Measurements from ENCODE around the gene PGLYRP2. TPM values are rescaled to one million over a fixed set of nuclear protein-coding genes. Genes with fewer than 3 reads are reported as not detected.

Gene PGLYRP2
- total RNA-seq, 1 donor from 2014 or later: not detected

DNA sequence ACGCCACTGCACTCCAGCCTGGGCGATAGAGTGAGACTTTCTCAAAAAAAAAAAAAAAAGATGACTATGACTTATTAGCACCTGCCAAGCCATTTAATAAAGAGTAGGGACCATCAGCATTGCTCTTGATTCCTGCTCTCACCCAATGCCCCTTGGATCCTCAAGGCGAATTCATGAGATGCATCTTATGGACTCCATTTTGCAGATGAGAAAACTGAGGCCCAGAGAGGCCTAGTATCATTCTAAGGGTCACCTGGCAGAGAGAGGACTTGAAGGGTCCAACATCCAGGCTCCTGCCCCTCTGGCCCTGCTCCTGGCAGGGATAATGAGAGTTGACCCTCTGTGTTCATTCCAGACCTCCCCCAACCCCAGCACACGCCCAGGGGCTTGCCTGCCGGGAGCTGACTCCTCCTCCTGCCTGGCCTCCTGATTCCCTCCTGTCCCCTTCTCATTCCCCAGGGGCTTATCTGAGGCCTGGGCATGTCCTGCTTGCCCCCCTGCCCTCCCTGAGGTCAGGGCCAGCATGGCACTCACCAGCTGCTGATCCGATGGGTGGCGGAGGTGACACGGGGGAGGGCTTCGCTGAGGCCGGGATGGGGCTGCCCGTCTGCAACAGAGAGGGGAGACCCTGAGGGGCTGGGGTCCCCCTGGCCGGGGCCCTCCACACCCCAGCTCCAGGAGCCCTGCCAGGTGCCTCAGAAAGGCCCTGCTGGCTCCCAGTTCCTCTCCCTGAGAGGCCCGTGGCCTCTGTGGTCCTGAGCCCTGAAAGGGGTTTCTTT, 37.0 kb downstream of the PGLYRP2 start:
- no peak overlapping the region for H3K4me3 Mint-ChIP-seq
- peaks cover 2% of the 10 kb centered on the region for H3K36me3 Mint-ChIP-seq
- H3K27me3 Mint-ChIP-seq (ENCODE audit: low read depth): no peaks in the 10 kb centered on the region
- no peaks in the 10 kb centered on the region for H3K9me3 Mint-ChIP-seq
- no peak overlapping the region for H3K27ac Mint-ChIP-seq
- TF ChIP-seq, protein P1, sequence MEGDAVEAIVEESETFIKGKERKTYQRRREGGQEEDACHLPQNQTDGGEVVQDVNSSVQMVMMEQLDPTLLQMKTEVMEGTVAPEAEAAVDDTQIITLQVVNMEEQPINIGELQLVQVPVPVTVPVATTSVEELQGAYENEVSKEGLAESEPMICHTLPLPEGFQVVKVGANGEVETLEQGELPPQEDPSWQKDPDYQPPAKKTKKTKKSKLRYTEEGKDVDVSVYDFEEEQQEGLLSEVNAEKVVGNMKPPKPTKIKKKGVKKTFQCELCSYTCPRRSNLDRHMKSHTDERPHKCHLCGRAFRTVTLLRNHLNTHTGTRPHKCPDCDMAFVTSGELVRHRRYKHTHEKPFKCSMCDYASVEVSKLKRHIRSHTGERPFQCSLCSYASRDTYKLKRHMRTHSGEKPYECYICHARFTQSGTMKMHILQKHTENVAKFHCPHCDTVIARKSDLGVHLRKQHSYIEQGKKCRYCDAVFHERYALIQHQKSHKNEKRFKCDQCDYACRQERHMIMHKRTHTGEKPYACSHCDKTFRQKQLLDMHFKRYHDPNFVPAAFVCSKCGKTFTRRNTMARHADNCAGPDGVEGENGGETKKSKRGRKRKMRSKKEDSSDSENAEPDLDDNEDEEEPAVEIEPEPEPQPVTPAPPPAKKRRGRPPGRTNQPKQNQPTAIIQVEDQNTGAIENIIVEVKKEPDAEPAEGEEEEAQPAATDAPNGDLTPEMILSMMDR (IDR thresholded peaks at IDR 0.05; ENCODE audit: unreplicated experiment): no peak
- no peak for DNase-seq (ENCODE audit: low spot score in 2 of 2, unreplicated experiment in 2 of 2)
- no peaks in the 10 kb centered on the region for H3K4me1 Mint-ChIP-seq

DNA sequence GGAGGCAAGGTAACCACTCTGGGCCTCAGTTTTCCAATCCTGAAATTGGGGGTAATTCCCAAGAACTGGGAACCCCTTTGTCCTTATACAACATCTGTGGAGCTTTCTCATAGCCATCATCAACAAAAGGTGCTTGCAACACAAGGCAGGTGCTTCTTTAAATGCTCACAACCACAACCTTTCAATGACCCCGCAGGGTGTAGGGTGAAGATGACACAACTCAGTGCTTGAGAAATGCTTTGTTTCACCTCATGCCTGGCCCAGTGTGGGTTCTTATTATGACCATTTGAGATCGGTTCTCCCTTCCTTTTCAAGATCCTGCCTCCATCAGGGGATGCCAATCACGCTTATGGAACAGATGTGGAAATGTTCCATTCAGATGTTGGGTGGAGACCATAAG, 38.0 kb downstream of the PGLYRP2 start:
- TF ChIP-seq, protein P1 (IDR thresholded peaks at IDR 0.05; ENCODE audit: unreplicated experiment): no peak
- Mint-ChIP-seq H3K36me3 (peaks cover under 1% of the 10 kb centered on the region), H3K9me3 (no peaks in the 10 kb centered on the region), H3K27me3 (ENCODE audit: low read depth) (no peaks in the 10 kb centered on the region), H3K4me3 (no peak overlapping the region), H3K27ac (no peak overlapping the region), H3K4me1 (no peaks in the 10 kb centered on the region)
- no peak for DNase-seq (ENCODE audit: low spot score in 2 of 2, unreplicated experiment in 2 of 2)

DNA sequence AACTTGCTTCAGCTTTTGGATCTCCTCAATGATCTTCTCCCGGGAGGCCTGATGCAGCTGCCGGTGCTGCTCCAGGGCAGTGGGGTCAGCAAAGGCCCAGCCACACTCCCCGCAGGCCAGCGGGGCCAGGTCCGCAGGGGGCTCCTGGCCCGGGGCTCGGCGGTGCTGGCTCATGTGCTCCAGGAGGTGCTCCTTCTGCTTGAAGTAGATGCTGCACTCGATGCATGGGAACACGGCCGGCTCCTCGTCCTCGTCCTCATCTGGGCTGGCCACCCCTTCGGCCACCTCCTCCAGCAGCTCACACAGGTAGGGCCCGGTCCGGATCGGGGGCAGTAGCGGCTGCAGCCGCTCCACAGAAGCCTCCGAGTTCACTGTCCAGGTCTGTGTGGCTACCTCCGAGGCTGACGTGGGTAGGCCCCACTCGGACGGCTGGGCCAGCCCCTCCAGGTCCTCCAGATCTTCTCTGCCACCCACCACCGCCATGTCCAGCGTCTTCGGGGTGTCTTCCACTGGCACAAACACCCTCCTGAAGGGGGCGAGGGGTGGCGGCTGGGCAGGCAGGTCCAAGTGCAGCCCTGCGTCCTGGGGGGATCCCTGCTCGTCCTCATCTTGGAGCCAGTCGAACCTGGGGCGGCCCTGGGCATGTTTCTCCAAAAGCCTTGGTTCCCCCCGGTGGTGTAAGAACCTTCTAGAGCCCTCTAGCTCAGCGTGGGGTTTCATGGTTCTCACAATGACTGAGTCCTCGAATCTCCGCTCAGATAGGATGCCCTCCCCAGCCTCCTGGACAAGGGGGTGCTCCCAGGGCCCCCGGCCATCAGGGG, 39.3 kb downstream of the PGLYRP2 start:
- TF ChIP-seq, protein P1 (IDR thresholded peaks at IDR 0.05; ENCODE audit: unreplicated experiment): no peak

DNA sequence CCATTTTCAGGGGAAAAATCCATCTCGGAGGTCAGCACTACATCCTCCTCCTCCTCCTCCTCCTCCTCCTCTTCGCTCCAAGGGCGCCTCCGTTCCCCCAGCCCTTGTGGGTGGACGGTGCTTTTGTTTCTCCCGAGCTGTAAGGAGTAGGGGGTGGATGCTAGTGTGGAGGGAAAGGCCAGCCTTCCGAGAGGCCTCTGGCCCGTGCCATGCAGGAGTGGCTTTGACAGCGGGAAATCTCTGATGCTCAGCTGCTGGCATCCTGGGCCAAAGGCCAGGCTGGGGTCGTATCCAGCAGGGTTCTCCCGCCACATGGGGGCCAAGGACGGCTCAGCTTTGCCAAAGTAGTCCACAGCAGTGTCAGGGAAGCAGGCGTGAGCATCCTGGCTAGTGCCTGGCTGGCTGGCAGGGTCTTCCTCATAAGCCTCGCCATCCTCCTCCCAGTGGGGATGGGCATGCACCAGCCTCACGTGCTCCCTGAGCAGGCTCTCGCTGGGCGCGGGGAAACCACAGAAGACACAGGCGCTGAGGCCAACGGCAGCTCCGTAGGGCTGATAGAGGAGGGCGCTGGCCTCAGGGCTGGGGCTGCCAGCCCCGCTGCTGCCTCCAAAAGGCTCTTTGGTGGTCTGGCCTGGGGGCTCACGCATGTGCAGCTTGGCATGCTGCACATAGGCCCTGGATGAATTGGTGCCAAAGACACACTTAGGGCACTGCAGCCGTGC, 40.1 kb downstream of the PGLYRP2 start:
- peaks cover 2% of the 10 kb centered on the region for H3K36me3 Mint-ChIP-seq
- TF ChIP-seq, protein P1 (IDR thresholded peaks at IDR 0.05; ENCODE audit: unreplicated experiment): no peak
- H3K27ac Mint-ChIP-seq: no peak overlapping the region
- DNase-seq (ENCODE audit: low spot score in 2 of 2, unreplicated experiment in 2 of 2): no peak
- no peaks in the 10 kb centered on the region for H3K4me1 Mint-ChIP-seq
- no peaks in the 10 kb centered on the region for H3K27me3 Mint-ChIP-seq (ENCODE audit: low read depth)
- H3K9me3 Mint-ChIP-seq: no peaks in the 10 kb centered on the region
- no peak overlapping the region for H3K4me3 Mint-ChIP-seq

More for the DNA sequence above, 39.3 kb downstream of the PGLYRP2 start:
- H3K4me1 Mint-ChIP-seq: no peaks in the 10 kb centered on the region
- H3K27ac Mint-ChIP-seq: no peak overlapping the region
- peaks cover 2% of the 10 kb centered on the region for H3K36me3 Mint-ChIP-seq
- H3K4me3 Mint-ChIP-seq: no peak overlapping the region
- DNase-seq (ENCODE audit: low spot score in 2 of 2, unreplicated experiment in 2 of 2): no peak
- no peaks in the 10 kb centered on the region for H3K27me3 Mint-ChIP-seq (ENCODE audit: low read depth)
- no peaks in the 10 kb centered on the region for H3K9me3 Mint-ChIP-seq

DNA sequence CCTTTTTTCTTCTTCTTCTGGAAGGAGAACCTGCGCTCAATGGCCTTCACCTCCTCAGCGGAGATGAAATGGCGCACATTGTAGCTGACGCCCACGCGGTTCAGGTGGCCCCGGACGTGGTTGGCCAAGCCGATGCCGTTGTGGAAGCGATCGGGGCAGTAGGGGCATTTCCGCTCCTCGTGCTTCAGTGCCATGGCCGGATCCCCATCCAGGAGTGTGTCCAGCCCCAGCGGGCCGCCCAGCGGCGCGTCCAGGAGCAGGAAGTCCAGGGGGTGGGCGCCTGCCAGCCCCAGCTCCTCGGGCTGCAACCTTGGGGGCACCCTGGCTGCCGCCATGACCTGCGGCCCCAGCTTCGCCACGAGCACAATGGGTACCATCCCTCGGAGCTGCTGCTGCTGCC, 40.7 kb downstream of the PGLYRP2 start:
- H3K27ac Mint-ChIP-seq: no peak overlapping the region
- TF ChIP-seq, protein P1 (IDR thresholded peaks at IDR 0.05; ENCODE audit: unreplicated experiment): no peak

More for the DNA sequence above, 40.7 kb downstream of the PGLYRP2 start:
- no peaks in the 10 kb centered on the region for H3K4me1 Mint-ChIP-seq
- DNase-seq (ENCODE audit: low spot score in 2 of 2, unreplicated experiment in 2 of 2): no peak
- no peaks in the 10 kb centered on the region for H3K9me3 Mint-ChIP-seq
- peaks cover 2% of the 10 kb centered on the region for H3K36me3 Mint-ChIP-seq
- no peak overlapping the region for H3K4me3 Mint-ChIP-seq
- no peaks in the 10 kb centered on the region for H3K27me3 Mint-ChIP-seq (ENCODE audit: low read depth)
